Stomach (tissue), 4 donors: ENCODE data around the gene MAPK8IP2.

Source experiments
- POLR2A ChIP-seq, 4 donors: fragments of 450-650 bp; IDR thresholded peaks; one replicate each; pipeline ENCODE4 v1.6.1; 2016; ENCODE audit warnings: antibody characterized with exemption in 4 of 4, control low read depth in 2 of 4, mild to moderate bottlenecking in 1 of 4, moderate library complexity in 1 of 4
- TF ChIP-seq, protein P1 (sequence below), 7 experiments: fragments of 450-650 bp in 4 of 7; fragments of 200-600 bp in 3 of 7; sonication (generic) in 3 of 7; IDR thresholded peaks; one replicate each; pipeline ENCODE4 v1.5.1; 2016 to 2019; ENCODE audit warnings: antibody characterized with exemption in 7 of 7, control low read depth in 2 of 7, mild to moderate bottlenecking in 1 of 7

- TF ChIP-seq, protein P1, sequence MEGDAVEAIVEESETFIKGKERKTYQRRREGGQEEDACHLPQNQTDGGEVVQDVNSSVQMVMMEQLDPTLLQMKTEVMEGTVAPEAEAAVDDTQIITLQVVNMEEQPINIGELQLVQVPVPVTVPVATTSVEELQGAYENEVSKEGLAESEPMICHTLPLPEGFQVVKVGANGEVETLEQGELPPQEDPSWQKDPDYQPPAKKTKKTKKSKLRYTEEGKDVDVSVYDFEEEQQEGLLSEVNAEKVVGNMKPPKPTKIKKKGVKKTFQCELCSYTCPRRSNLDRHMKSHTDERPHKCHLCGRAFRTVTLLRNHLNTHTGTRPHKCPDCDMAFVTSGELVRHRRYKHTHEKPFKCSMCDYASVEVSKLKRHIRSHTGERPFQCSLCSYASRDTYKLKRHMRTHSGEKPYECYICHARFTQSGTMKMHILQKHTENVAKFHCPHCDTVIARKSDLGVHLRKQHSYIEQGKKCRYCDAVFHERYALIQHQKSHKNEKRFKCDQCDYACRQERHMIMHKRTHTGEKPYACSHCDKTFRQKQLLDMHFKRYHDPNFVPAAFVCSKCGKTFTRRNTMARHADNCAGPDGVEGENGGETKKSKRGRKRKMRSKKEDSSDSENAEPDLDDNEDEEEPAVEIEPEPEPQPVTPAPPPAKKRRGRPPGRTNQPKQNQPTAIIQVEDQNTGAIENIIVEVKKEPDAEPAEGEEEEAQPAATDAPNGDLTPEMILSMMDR (IDR thresholded peaks at IDR 0.05) = no peak
- TF ChIP-seq POLR2A (IDR thresholded peaks at IDR 0.05) = no peak
Measured at GRCh38 chr22:50581950-50582492, 18.6 kb upstream of the MAPK8IP2 start.
